GM13977 (cell line): Measurements from ENCODE around the gene PCAT7.

Source experiments
- DNase-seq: peaks from one replicate; pipeline ENCODE4 v3.0.0; 2012; ENCODE audit warnings: low spot score
- in situ Hi-C: fragments of 300-500 bp; cut with MboI; formaldehyde crosslinking; loops from one replicate; pipeline ENCODE4 v1.12.0; 2022; ENCODE audit warnings: low sequenced_read_pairs, low pct_unique_long_range_greater_than_20kb, mixed read lengths, inconsistent platforms; ENCODE audit not compliant: unreplicated experiment
- TF ChIP-seq, protein P1 (sequence below): IDR thresholded peaks from 2 replicates; pipeline ENCODE4 v1.5.1; 2012; ENCODE audit warnings: mild to moderate bottlenecking, control low read depth; ENCODE audit not compliant: insufficient read depth; ENCODE audit errors: extremely low read depth, missing control alignments

The PCAT7 gene

DNA sequence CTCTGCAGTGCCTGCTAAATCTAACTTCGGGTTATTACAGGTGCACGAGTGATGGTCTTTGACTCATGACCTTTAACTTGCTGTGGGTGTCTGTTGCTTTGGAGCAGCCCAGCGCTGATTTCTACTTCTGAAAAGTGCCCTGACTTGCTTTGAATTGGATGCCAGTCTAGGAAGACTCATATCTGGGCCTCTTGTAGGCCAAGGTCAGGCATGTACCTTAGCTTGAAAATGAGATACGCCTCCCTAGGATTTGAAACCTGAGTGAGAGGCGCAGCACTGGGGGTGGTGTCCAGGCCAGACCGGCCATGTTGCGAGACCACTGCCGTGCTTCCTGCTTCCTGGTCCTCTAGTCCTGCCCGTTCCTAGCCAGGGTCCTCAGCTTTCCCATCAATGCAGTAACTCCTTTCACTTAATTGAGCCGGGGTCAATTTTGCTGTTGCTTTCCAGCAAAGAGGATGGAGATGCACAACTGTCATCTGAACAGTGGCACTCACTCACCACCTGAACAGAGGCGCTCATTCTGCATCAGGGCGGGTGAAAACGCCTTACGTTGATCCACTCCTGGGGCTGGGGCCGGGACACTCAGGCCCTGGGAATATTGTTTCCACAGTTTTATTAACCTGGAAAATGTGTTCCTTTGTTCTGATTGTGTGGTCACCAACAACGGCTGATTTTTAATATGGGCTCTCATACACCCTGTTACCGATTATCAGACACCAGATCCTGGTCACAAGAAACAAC lies 14.3 kb downstream of the PCAT7 start:
- TF ChIP-seq, protein P1, sequence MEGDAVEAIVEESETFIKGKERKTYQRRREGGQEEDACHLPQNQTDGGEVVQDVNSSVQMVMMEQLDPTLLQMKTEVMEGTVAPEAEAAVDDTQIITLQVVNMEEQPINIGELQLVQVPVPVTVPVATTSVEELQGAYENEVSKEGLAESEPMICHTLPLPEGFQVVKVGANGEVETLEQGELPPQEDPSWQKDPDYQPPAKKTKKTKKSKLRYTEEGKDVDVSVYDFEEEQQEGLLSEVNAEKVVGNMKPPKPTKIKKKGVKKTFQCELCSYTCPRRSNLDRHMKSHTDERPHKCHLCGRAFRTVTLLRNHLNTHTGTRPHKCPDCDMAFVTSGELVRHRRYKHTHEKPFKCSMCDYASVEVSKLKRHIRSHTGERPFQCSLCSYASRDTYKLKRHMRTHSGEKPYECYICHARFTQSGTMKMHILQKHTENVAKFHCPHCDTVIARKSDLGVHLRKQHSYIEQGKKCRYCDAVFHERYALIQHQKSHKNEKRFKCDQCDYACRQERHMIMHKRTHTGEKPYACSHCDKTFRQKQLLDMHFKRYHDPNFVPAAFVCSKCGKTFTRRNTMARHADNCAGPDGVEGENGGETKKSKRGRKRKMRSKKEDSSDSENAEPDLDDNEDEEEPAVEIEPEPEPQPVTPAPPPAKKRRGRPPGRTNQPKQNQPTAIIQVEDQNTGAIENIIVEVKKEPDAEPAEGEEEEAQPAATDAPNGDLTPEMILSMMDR: no peak
- in situ Hi-C loops: no loop called here
- DNase-seq: no peak

DNA sequence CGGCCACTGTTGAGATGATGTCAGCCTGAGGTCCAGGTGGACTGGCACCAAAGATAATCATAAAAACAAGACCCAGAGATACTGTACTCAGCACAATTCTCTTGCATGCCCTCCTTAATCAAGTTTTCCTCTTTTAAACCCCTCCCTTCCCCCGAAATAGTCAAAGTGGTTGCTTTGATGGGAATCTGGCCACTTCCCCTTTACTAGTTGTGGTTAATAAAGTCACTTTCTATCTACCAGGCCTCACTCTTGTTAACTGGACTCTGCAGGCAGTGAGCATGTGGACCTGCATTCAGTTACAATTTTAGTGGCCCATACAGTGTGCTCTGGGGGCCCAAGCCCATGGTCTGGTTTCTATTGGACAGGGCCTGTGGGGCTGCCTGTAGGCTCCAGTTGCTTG lies 21.2 kb downstream of the PCAT7 start:
- no peak for DNase-seq
- in situ Hi-C loops: no loop called here
- TF ChIP-seq, protein P1: no peak

DNA sequence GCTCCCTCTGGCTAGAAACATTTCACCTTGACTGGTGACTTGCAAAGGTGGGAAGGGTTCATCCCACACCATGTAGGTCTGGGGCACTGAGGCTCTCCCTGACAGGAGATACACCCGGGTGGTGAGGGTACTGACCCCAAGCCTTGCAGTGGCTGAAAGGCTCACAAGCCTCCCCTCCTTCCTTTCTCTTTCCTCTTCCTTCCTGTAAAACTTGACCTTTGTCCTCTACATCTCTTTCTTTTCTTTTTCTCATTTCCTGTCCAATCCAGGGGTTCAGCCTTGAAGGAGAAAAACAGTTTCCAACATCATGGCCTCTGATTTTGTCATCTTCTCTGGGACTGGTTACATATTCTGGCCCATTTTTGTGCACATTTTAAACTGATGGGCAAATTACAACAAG lies 22.2 kb downstream of the PCAT7 start:
- no peak for DNase-seq
- in situ Hi-C loops: no loop called here
- TF ChIP-seq, protein P1: no peak

DNA sequence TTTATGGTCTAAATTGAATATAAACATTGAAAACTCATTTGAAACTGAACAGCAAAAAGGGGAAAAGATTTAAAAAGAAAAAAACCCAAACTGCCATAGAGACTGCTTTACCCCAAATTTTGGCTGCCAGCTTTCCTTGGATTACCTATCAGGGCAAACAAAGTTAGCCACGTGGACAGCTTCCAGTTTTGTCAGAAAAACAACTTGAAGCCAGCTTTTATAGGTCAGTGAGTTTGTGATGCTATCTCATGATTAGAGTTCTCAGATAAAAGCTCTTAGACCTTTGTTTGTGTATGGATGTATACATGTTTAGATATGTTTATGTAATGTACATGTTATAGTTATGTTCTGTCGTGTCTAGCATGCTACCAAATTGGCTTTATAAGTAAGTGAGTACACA lies 22.7 kb downstream of the PCAT7 start:
- TF ChIP-seq, protein P1: no peak
- in situ Hi-C loops: no loop called here
- DNase-seq: no peak

DNA sequence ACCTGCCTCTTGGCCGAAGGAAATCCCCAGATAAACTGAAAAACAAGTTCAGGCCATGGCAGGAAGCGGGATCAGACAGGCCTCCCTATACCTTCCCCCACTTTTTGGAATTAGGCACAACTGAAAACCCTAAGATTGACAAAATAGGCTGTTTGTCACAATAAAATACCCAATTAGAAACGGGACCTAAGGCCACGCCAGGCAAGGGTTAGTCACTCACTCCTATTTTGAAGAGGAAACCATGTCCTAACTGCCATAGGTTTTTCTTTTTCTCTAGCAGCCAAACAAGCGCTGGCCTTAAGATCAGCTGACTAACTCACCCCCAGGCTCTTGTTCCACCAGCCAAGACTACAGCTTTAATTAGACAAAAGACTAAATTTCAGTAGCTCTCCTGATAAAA lies 26.8 kb downstream of the PCAT7 start:
- no peak for DNase-seq
- TF ChIP-seq, protein P1: no peak
- in situ Hi-C loops: no loop called here

DNA sequence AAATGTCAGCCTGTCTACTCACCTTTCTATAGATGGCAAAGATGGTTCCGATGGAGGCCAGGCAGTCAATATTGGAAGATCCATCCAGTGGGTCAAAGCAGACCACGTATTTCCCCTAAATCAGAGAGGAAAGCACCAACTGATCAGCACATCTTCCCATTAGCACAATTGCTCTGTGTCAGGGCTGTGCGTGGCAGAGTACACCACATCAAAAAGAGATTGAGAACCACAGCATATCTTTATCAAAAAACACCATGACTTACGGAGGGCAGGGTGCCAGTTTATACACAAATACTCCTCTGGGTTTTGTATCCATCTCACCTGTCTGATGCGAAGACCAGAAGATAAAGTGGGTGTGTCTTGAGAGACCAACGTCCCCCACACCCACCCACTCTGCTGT lies 29.7 kb downstream of the PCAT7 start:
- no peak for DNase-seq
- in situ Hi-C loops: no loop called here
- TF ChIP-seq, protein P1: no peak
